B cell (primary cell): ENCODE data around the gene HMGXB3.

ENCODE experiments used
- EZH2 ChIP-seq: IDR thresholded peaks from 2 replicates; pipeline ENCODE4 v1.6.1; 2012; ENCODE audit warnings: borderline replicate concordance, low read depth, mild to moderate bottlenecking, moderate library complexity, low read length; ENCODE audit not compliant: insufficient read depth, poor library complexity, severe bottlenecking
- TF ChIP-seq, protein P1 (sequence below): fragments of 200-600 bp; IDR thresholded peaks from one replicate; pipeline ENCODE4 v1.8.0; 2022; ENCODE audit warnings: antibody characterized with exemption, mild to moderate bottlenecking

DNA sequence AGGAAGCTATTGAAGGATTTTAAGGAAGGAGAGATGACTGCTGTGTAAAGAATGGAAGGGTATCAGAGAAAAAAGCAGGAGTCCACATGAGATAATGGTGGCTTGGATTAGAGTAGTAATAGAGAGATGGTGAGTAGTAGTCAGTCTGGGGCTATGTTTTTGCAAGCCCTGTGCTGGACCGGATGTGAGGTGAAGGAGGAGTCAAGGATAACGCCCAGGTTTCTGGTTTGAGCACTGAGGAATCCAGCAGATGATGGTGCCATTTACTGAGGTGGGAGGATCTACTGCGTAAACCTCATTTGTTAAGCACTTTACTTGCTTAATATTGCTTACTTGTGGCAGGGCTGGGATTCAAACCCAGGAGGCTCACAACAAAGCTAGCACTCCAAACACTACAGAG, 1.2 kb upstream of the HMGXB3 start:
- TF ChIP-seq, protein P1, sequence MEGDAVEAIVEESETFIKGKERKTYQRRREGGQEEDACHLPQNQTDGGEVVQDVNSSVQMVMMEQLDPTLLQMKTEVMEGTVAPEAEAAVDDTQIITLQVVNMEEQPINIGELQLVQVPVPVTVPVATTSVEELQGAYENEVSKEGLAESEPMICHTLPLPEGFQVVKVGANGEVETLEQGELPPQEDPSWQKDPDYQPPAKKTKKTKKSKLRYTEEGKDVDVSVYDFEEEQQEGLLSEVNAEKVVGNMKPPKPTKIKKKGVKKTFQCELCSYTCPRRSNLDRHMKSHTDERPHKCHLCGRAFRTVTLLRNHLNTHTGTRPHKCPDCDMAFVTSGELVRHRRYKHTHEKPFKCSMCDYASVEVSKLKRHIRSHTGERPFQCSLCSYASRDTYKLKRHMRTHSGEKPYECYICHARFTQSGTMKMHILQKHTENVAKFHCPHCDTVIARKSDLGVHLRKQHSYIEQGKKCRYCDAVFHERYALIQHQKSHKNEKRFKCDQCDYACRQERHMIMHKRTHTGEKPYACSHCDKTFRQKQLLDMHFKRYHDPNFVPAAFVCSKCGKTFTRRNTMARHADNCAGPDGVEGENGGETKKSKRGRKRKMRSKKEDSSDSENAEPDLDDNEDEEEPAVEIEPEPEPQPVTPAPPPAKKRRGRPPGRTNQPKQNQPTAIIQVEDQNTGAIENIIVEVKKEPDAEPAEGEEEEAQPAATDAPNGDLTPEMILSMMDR: no peak
- TF ChIP-seq EZH2: no peak
